Measurements from ENCODE around the gene RFX3. TPM values are rescaled to one million over a fixed set of nuclear protein-coding genes. Genes with fewer than 3 reads are reported as not detected.

The RFX3 gene
- total RNA-seq, 1 donor from 2014 or later = 12.1 TPM

GRCh38 chr9:3419893-3420292, 105.9 kb downstream of the RFX3 start:
- H3K27me3 Mint-ChIP-seq (ENCODE audit: low read depth, unreplicated experiment) = no peaks in the 10 kb centered on the region

GRCh38 chr9:3415906-3416305, 109.9 kb downstream of the RFX3 start:
- Mint-ChIP-seq H3K9me3 (ENCODE audit: unreplicated experiment) (no peaks in the 10 kb centered on the region), H3K36me3 (ENCODE audit: low read depth, unreplicated experiment) (no peaks in the 10 kb centered on the region), H3K27ac (ENCODE audit: unreplicated experiment) (no peak overlapping the region), H3K4me1 (ENCODE audit: low read depth, unreplicated experiment) (no peaks in the 10 kb centered on the region), H3K4me3 (ENCODE audit: unreplicated experiment) (no peak overlapping the region), H3K27me3 (ENCODE audit: low read depth, unreplicated experiment) (no peaks in the 10 kb centered on the region)
- Histone ChIP-seq H3K36me3 (ENCODE audit: insufficient read depth, low read length) (no peaks in the 10 kb centered on the region), H3K79me2 (ENCODE audit: insufficient read depth, low read length) (no peaks in the 10 kb centered on the region), H3K27ac (ENCODE audit: low read depth, low read length) (no peak overlapping the region), H3K9ac (ENCODE audit: low read length) (no peak overlapping the region), H3K4me1 (ENCODE audit: insufficient read depth, low read length) (no peaks in the 10 kb centered on the region), H2AFZ (ENCODE audit: low read depth, low read length) (no peak overlapping the region), H3K4me2 (ENCODE audit: low read length) (no peak overlapping the region), H4K20me1 (ENCODE audit: insufficient read depth, low read length) (no peaks in the 10 kb centered on the region), H3K9me3 (ENCODE audit: insufficient read depth, low read depth, low read length) (no peaks in the 10 kb centered on the region), H3K4me3 (ENCODE audit: insufficient read depth, low read depth, low read length) (no peak overlapping the region), H3K27me3 (ENCODE audit: insufficient read depth, low read length) (no peaks in the 10 kb centered on the region)
- no peak for TF ChIP-seq EZH2 (IDR thresholded peaks at IDR 0.05; ENCODE audit: insufficient read depth, low read length)
- no peak for DNase-seq (ENCODE audit: low read depth)
- no peak for FAIRE-seq

More at GRCh38 chr9:3419893-3420292, 105.9 kb downstream of the RFX3 start:
- Histone ChIP-seq H3K9ac (ENCODE audit: low read length) (no peak overlapping the region), H3K79me2 (ENCODE audit: insufficient read depth, low read length) (no peaks in the 10 kb centered on the region), H3K9me3 (ENCODE audit: insufficient read depth, low read depth, low read length) (no peaks in the 10 kb centered on the region), H3K27ac (ENCODE audit: low read depth, low read length) (no peak overlapping the region), H2AFZ (ENCODE audit: low read depth, low read length) (no peak overlapping the region), H3K27me3 (ENCODE audit: insufficient read depth, low read length) (no peaks in the 10 kb centered on the region), H3K4me1 (ENCODE audit: insufficient read depth, low read length) (no peaks in the 10 kb centered on the region), H3K4me3 (ENCODE audit: insufficient read depth, low read depth, low read length) (no peak overlapping the region), H3K4me2 (ENCODE audit: low read length) (no peak overlapping the region), H3K36me3 (ENCODE audit: insufficient read depth, low read length) (no peaks in the 10 kb centered on the region), H4K20me1 (ENCODE audit: insufficient read depth, low read length) (no peaks in the 10 kb centered on the region)
- Mint-ChIP-seq H3K9me3 (ENCODE audit: unreplicated experiment) (no peaks in the 10 kb centered on the region), H3K36me3 (ENCODE audit: low read depth, unreplicated experiment) (no peaks in the 10 kb centered on the region), H3K4me1 (ENCODE audit: low read depth, unreplicated experiment) (no peaks in the 10 kb centered on the region), H3K4me3 (ENCODE audit: unreplicated experiment) (no peak overlapping the region), H3K27ac (ENCODE audit: unreplicated experiment) (no peak overlapping the region)
- no peak for FAIRE-seq
- no peak for TF ChIP-seq CTCF (IDR thresholded peaks at IDR 0.05; ENCODE audit: insufficient read depth, low read depth, low read length)
- TF ChIP-seq EZH2 (IDR thresholded peaks at IDR 0.05; ENCODE audit: insufficient read depth, low read length) = no peak
- DNase-seq (ENCODE audit: low read depth) = no peak

GRCh38 chr9:3413984-3414383, 111.8 kb downstream of the RFX3 start:
- Histone ChIP-seq H2AFZ (ENCODE audit: low read depth, low read length) (no peak overlapping the region), H3K4me2 (ENCODE audit: low read length) (no peak overlapping the region), H3K4me1 (ENCODE audit: insufficient read depth, low read length) (no peaks in the 10 kb centered on the region), H3K36me3 (ENCODE audit: insufficient read depth, low read length) (no peaks in the 10 kb centered on the region), H4K20me1 (ENCODE audit: insufficient read depth, low read length) (no peaks in the 10 kb centered on the region), H3K27ac (ENCODE audit: low read depth, low read length) (no peak overlapping the region), H3K4me3 (ENCODE audit: insufficient read depth, low read depth, low read length) (no peak overlapping the region), H3K27me3 (ENCODE audit: insufficient read depth, low read length) (no peaks in the 10 kb centered on the region), H3K9me3 (ENCODE audit: insufficient read depth, low read depth, low read length) (no peaks in the 10 kb centered on the region), H3K9ac (ENCODE audit: low read length) (no peak overlapping the region), H3K79me2 (ENCODE audit: insufficient read depth, low read length) (no peaks in the 10 kb centered on the region)
- Mint-ChIP-seq H3K27me3 (ENCODE audit: low read depth, unreplicated experiment) (no peaks in the 10 kb centered on the region), H3K4me1 (ENCODE audit: low read depth, unreplicated experiment) (no peaks in the 10 kb centered on the region), H3K27ac (ENCODE audit: unreplicated experiment) (no peak overlapping the region), H3K36me3 (ENCODE audit: low read depth, unreplicated experiment) (no peaks in the 10 kb centered on the region), H3K4me3 (ENCODE audit: unreplicated experiment) (no peak overlapping the region), H3K9me3 (ENCODE audit: unreplicated experiment) (no peaks in the 10 kb centered on the region)
- TF ChIP-seq EZH2 (IDR thresholded peaks at IDR 0.05; ENCODE audit: insufficient read depth, low read length) (no peak), CTCF (IDR thresholded peaks at IDR 0.05; ENCODE audit: insufficient read depth, low read depth, low read length) (no peak)
- FAIRE-seq (no peak), DNase-seq (ENCODE audit: low read depth) (no peak)

All from astrocyte (in vitro differentiated cells and primary cell).